ENCODE measurements around the gene SIMC1.
"Not testable (repeated sequence)": the region's sequence is repeated elsewhere in the genome, so short reads cannot be mapped to it uniquely, and the experiment has no call there.

Gene SIMC1

GRCh38 chr5:176237971-176238644 lies at the start of gene SIMC1:
SIMC1 (plus strand) TSS chr5:176238424; CDS start chr5:176238509, 85 bp downstream.
- DNase-seq = peak; percentile 56

- DNase-seq = no peak
Measured at GRCh38 chr5:176188506-176189193, 49.6 kb upstream of the SIMC1 start.

GRCh38 chr5:176189857-176190256 lies 48.4 kb upstream of the SIMC1 start:
- no peak for DNase-seq

GRCh38 chr5:176190886-176191755 lies 47.1 kb upstream of the SIMC1 start:
- no peak for DNase-seq

- no peak for DNase-seq
Measured at GRCh38 chr5:176192094-176192721, 46.0 kb upstream of the SIMC1 start.

GRCh38 chr5:176192722-176193117 lies 45.5 kb upstream of the SIMC1 start:
- DNase-seq = not testable (repeated sequence)

GRCh38 chr5:176193636-176194035 lies 44.6 kb upstream of the SIMC1 start:
- DNase-seq = not testable (repeated sequence)

GRCh38 chr5:176194238-176195083 lies 43.8 kb upstream of the SIMC1 start:
- DNase-seq = not testable (repeated sequence)

GRCh38 chr5:176195084-176195413 lies 43.2 kb upstream of the SIMC1 start:
- not testable (repeated sequence) for DNase-seq

- not testable (repeated sequence) for DNase-seq
Measured at GRCh38 chr5:176195487-176196207, 42.6 kb upstream of the SIMC1 start.

- DNase-seq = not testable (repeated sequence)
Measured at GRCh38 chr5:176196781-176197180, 41.4 kb upstream of the SIMC1 start.

GRCh38 chr5:176197234-176197858 lies 40.9 kb upstream of the SIMC1 start:
- not testable (repeated sequence) for DNase-seq

GRCh38 chr5:176198299-176198698 lies 39.9 kb upstream of the SIMC1 start:
- DNase-seq = not testable (repeated sequence)

GRCh38 chr5:176198991-176199733 lies 39.1 kb upstream of the SIMC1 start:
- peak; percentile 21 for DNase-seq

GRCh38 chr5:176199803-176200399 lies 38.3 kb upstream of the SIMC1 start:
- not testable (repeated sequence) for DNase-seq

GRCh38 chr5:176201811-176202210 lies 36.4 kb upstream of the SIMC1 start:
- no peak for DNase-seq

GRCh38 chr5:176203086-176203485 lies 35.1 kb upstream of the SIMC1 start:
- DNase-seq = no peak

- DNase-seq = not testable (repeated sequence)
Measured at GRCh38 chr5:176203535-176203934, 34.7 kb upstream of the SIMC1 start.

GRCh38 chr5:176214466-176215021 lies 23.7 kb upstream of the SIMC1 start:
- not testable (repeated sequence) for DNase-seq

All from activated CD4-positive, alpha-beta T cell treated with anti-CD3 and anti-CD28 coated beads for 48 hours (primary cell).